Stimulated activated naive CD4-positive, alpha-beta T cell treated with Interleukin-2 at 50 U/mL for 16 hours (primary cell): Measurements from ENCODE around the gene TSPYL1.
"Not testable (repeated sequence)": the region's sequence is repeated elsewhere in the genome, so short reads cannot be mapped to it uniquely, and the experiment has no call there.

Experiments
- DNase-seq: peaks from one replicate; lab custom pipeline; 2025; lab: John Stamatoyannopoulos, UW

TSPYL1 gene

GRCh38 chr6:116279232-116280160 is at the start of gene TSPYL1:
Gene TSPYL1, minus strand, starts transcription at chr6:116279930. Its CDS starts 100 bp downstream, at chr6:116279830.
- DNase-seq, result peak; percentile 93

- DNase-seq, result no peak
These were observed 49.4 kb upstream of the TSPYL1 start for GRCh38 chr6:116329156-116329555.

- no peak for DNase-seq
These were observed 48.8 kb upstream of the TSPYL1 start for GRCh38 chr6:116328528-116328903.

- no peak for DNase-seq
These were observed 48.2 kb upstream of the TSPYL1 start for GRCh38 chr6:116327803-116328527.

- DNase-seq, result no peak
These were observed 47.3 kb upstream of the TSPYL1 start for GRCh38 chr6:116326996-116327395.

- no peak for DNase-seq
These were observed 46.5 kb upstream of the TSPYL1 start for GRCh38 chr6:116326181-116326671.

GRCh38 chr6:116325634-116326132 is 46.0 kb upstream of the TSPYL1 start:
- not testable (repeated sequence) for DNase-seq

- no peak for DNase-seq
These were observed 44.1 kb upstream of the TSPYL1 start for GRCh38 chr6:116323863-116324262.

- not testable (repeated sequence) for DNase-seq
These were observed 42.2 kb upstream of the TSPYL1 start for GRCh38 chr6:116321933-116322332.

- no peak for DNase-seq
These were observed 37.2 kb upstream of the TSPYL1 start for GRCh38 chr6:116316772-116317467.

- no peak for DNase-seq
These were observed 35.1 kb upstream of the TSPYL1 start for GRCh38 chr6:116314878-116315277.

GRCh38 chr6:116314218-116314617 is 34.5 kb upstream of the TSPYL1 start:
- no peak for DNase-seq

GRCh38 chr6:116313101-116313776 is 33.5 kb upstream of the TSPYL1 start:
- no peak for DNase-seq

GRCh38 chr6:116309657-116310056 is 29.9 kb upstream of the TSPYL1 start:
- DNase-seq, result no peak

- DNase-seq, result no peak
These were observed 29.3 kb upstream of the TSPYL1 start for GRCh38 chr6:116309001-116309400.

- no peak for DNase-seq
These were observed 27.9 kb upstream of the TSPYL1 start for GRCh38 chr6:116307633-116308032.

- DNase-seq, result no peak
These were observed 27.3 kb upstream of the TSPYL1 start for GRCh38 chr6:116307001-116307400.

- no peak for DNase-seq
These were observed 24.9 kb upstream of the TSPYL1 start for GRCh38 chr6:116304538-116305097.

- DNase-seq, result no peak
These were observed 21.4 kb upstream of the TSPYL1 start for GRCh38 chr6:116301104-116301503.

GRCh38 chr6:116300566-116300965 is 20.8 kb upstream of the TSPYL1 start:
- DNase-seq, result no peak

- DNase-seq, result no peak
These were observed 19.2 kb upstream of the TSPYL1 start for GRCh38 chr6:116298973-116299372.
